Astrocyte (in vitro differentiated cells and primary cell): ENCODE measurements around the gene ROPN1.

Source experiments
- CTCF ChIP-seq: IDR thresholded peaks from 2 replicates; pipeline ENCODE4 v1.5.1; 2011; ENCODE audit warnings: low read depth, mild to moderate bottlenecking, inconsistent platforms, low read length, moderate library complexity; ENCODE audit not compliant: insufficient read depth
- EZH2 ChIP-seq: IDR thresholded peaks from 2 replicates; pipeline ENCODE4 v1.6.1; 2012; ENCODE audit warnings: mild to moderate bottlenecking, low read length, inconsistent platforms; ENCODE audit not compliant: insufficient read depth

- TF ChIP-seq CTCF (no peak), EZH2 (no peak)
Measured at GRCh38 chr3:123926396-123926795, 65.5 kb downstream of the ROPN1 start.
